ENCODE data around the gene KRT16.
"Not testable (repeated sequence)": the region's sequence is repeated elsewhere in the genome, so short reads cannot be mapped to it uniquely, and the experiment has no call there.

KRT16 gene

GRCh38 chr17:41612376-41613160, at the start of gene KRT16:
Gene KRT16 (minus strand): TSS chr17:41612767. CDS start chr17:41612688, 79 bp downstream.
- not testable (repeated sequence) for DNase-seq (ENCODE audit: low read depth in 2 of 3, low spot score in 1 of 3)

- DNase-seq (ENCODE audit: low read depth in 2 of 3, low spot score in 1 of 3) = no peak
Measured at GRCh38 chr17:41660221-41660711, 47.7 kb upstream of the KRT16 start.

DNA sequence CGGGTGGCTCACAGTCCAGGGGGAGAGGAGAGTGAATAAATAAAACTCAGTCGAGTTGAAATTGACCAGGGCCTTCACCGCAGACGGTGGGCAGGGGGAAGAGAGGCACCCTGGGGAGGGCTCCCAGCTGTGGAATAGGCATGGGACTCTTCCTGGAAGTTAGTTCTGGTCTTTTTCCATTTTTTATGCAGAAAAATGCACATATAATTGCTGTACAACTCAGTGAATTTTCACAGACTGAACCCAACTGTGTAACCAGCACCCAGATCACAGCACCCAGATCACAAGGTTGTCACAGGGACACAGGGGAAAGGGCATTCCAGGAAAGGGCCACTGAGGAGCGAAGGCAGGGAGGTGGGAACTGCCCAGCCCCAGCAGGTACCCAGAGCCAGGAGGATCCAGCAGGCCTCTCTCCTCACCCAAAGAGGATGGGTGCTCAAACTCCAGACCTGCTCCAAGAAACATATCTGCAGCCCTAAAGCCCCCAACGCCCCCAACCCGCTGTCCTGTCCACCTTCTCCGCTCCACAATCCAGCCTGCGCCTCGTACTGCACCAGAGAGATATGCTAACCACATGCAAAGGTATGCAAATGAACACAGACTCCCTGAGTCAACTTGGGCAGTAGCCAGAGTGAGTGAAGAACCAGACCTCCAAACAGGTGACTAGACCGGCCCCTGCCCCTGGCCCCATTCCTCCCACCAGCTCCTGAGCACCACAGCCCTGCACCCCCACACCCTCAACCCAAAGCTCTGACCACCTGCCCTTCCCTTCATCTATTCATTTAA, 47.1 kb upstream of the KRT16 start:
- DNase-seq (ENCODE audit: low read depth in 2 of 3, low spot score in 1 of 3) = no peak

DNA sequence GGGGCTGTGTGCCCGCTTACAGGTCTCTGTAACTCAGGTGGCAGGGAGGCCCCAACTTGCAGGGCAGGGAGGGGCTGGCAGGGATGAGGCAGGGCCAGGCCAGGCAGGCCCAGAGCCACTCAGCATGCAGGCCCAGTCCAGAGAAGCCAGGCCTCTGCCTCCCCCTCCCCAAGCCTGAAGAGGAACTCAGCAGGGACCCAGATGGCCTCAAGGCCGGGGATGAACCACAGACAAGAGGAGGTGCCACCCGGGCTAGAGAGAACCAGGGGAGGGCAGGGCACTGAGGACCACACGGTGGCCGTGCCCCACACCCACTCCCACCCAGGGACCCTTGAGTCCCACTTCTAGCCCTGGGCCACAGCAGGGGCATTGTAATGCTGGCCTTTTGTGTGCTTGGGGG, 46.3 kb upstream of the KRT16 start:
- DNase-seq (ENCODE audit: low read depth in 2 of 3, low spot score in 1 of 3) = no peak

DNA sequence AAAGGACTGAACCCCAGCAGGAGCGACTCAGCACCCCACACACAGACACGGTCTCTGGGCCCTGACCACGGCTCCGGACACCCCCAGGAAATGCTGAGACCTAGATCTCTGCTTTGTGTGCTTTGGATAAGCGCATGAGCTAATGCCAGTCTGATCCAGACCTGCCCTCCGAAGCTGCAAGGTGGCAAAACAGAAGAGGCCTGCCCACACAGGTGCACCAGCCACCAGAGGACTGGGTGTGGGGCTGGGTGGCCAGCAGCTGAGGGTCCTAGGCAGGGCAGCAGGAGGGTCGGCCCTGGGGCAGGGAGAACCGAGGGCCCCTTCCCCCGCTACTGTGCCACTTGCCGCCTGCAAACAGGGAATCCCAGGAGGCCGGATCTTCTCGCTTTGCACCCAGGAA, 45.4 kb upstream of the KRT16 start:
- no peak for DNase-seq (ENCODE audit: low read depth in 2 of 3, low spot score in 1 of 3)

GRCh38 chr17:41657176-41657754, 44.7 kb upstream of the KRT16 start:
- no peak for DNase-seq (ENCODE audit: low read depth in 2 of 3, low spot score in 1 of 3)

DNA sequence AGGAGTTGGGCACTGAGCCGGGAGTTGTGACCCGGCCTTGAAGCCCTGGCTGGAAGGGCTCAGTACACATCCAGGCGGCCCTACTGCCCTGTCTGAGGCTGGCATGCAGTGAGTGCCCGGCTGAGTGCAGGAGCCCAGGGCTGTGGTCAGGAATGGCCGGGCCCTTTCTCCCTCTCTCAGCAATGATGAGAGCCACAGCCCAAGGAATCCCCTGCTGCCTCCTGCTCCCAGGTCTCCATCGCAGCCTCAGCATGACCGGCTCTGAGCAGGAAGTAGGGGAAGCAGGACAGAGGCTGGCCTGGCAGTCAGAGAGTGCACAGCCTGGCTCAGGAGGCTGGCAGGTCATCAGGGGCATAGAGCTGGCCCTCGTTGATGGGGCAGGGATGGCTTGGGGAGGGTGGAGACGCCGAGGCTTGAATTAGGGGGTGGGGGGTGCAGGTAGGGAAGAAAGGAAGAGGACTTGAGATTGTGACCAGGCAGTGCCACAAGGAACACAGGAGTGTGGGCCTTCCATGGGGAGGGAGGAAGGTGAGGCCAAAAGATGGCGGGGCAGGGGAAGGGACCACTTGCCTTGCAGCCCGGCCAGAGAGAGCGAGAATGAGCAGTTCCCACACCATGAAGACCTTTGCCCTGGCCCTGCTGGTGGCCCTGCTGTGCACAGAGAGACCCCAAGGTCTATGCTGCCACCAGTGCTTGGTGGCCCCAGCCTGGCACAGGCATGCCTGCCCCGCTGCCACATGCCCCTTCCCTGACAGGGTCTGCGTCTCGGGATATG, 43.9 kb upstream of the KRT16 start:
- no peak for DNase-seq (ENCODE audit: low read depth in 2 of 3, low spot score in 1 of 3)

GRCh38 chr17:41655611-41656111, 43.1 kb upstream of the KRT16 start:
- DNase-seq (ENCODE audit: low read depth in 2 of 3, low spot score in 1 of 3) = no peak

DNA sequence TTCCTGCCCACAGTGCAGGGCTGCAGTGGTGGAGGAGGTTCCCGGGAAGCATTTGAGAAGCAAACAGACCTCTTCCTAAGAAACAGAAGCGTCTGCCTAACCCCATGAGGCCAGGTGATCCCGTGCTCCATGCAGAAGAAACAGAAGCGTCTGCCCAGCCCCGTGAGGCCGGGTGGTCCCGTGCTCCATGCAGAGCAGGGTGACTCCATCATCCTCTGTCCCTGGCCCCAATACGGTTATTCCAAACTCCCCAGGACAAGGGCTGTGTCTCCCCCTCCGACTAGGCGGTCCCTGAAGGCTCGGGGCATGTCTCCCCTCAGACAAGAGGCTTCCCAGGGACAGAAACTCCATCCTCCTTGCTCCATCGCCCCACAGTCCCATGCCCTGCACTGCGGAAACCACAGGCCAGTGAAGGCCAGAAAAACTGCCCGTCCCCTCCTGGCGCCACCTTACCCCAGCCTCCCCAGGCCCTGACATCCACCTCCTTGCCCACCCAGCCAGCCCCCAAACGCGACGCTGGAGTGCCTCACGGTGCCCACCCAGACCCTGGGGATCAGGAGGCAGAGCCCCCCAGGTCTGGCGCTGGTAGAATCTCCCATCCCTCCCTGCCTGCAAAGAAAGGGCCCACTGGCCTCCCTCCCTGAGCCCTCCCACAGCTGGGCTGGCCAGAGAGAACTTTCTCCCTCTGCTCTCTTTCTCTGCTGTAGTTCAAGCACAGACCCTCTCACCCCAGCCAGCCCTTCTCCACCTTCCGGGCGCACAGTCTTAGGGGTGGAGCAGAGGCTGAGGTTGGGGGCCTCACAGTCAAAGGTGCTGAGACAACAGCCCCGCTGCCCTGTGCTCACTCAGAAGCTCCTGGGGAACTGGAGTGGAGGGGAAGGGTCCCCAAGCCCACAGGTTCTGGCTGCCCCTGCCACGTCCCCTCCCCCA, 42.4 kb upstream of the KRT16 start:
- no peak for DNase-seq (ENCODE audit: low read depth in 2 of 3, low spot score in 1 of 3)

- DNase-seq (ENCODE audit: low read depth in 2 of 3, low spot score in 1 of 3) = no peak
Measured at GRCh38 chr17:41653892-41654677, 41.5 kb upstream of the KRT16 start.

DNA sequence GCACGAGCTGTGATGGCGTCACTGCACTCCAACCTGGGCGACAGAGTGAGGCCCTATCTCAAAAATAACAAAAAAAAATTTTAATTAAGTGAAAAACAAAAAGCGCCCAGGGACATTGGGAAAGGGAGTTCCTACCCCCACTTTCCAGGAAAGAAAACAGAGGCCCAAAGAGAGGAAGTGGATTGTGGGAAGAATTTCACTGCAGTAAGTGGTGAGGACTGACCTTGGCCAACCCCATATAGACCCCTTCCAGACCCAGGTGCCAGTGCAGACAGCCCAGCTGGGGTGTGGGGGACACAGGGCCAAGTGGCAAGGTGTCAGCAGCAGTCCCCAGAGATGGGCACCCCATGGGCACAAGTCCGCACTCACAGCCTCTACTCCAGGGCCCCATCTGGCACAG, 40.9 kb upstream of the KRT16 start:
- DNase-seq (ENCODE audit: low read depth in 2 of 3, low spot score in 1 of 3) = no peak

GRCh38 chr17:41652461-41652970, 39.9 kb upstream of the KRT16 start:
- no peak for DNase-seq (ENCODE audit: low read depth in 2 of 3, low spot score in 1 of 3)

DNA sequence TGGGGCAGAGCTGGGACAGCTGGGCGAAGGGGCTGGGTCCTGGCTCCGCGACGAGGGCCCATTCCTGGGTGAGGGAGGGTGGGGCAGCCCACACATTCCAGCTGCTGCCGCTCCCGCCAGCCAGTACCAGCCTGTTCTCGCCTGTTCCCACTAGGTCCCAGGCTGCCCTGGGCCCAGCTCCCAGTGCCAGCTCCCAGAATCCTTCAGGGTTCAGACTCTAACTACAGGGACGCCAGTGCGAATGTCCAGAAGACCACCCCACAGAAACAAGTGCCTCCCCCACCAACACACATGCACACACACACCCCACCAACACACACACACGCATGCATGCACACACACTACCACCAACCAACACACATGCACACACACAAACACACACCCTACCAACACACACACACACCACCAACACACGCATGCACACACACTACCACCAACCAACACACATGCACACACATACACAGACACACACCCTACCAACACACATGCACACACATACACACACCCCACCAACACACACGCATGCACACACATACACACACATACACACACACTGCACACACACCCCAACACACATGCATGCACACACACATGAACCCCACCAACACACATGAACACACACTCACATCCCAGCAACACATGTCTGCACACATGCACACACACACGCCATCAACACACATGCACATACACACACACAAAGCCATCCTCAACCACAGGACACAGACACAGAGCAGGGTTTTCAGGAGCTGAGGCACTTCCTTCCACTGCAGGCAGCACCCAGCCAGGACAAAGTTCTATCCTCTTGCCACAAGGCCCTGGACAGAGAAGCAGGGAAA, 39.3 kb upstream of the KRT16 start:
- no peak for DNase-seq (ENCODE audit: low read depth in 2 of 3, low spot score in 1 of 3)

DNA sequence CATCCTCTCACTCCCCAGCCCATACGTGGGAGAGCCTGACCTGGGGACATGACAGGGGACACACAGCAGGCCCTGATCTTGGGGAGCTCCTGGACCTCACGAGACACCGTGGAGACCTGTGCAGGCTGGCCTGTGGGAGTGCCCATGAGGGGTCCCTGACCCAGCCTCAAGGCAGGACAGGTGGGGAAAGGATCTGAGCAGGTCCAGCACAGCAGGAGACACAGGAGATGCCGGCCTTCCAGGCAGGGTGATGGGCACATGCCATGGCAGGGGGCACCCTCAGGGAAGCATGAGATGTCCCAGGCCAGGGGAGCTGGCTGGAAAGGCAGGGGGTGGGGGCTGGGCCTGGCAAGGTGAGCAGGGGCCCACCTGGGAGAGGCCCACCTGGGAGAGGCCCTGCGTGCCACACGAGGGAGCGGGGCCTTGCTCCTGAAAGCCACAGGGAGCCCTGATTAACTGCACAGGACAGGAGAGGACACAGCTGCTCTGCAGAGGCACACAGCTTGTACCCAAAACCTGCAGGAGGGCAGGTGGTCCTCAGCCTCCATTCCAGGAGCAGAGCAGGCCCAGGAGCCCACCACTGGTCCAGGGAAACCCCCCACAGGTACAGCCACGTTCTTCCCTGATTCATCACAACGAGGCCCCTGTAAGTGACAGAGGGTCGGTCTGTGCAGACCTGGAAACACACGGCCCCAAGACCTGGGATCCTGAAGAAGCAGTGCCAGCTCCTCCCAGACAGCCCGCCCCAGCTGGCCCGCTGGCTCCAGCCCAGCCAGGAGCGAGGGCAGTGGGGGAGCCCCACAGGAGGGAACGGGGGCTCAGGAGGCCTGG, 38.4 kb upstream of the KRT16 start:
- DNase-seq (ENCODE audit: low read depth in 2 of 3, low spot score in 1 of 3) = no peak

DNA sequence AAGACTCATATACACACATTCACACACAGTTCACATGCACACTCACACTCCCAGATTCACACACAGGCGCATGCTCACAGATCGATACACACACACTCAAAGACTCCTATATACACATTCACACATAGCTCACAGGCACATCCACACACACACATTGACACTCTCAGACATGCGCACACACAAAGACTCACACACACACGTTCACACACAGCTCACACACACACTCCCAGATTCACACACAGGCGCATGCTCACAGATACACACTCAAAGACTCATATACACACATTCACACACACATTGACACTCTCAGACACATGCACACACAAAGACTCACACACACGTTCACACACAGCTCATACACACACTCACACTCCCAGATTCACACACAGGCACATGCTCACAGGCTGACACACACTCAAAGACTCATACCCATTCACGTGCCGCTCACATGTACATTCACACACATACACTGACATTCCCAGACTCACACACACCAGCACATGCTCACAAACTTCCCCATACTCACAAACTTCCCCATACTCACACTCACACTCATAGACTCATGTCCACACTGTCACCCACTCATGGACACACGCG, 37.5 kb upstream of the KRT16 start:
- DNase-seq (ENCODE audit: low read depth in 2 of 3, low spot score in 1 of 3) = no peak

DNA sequence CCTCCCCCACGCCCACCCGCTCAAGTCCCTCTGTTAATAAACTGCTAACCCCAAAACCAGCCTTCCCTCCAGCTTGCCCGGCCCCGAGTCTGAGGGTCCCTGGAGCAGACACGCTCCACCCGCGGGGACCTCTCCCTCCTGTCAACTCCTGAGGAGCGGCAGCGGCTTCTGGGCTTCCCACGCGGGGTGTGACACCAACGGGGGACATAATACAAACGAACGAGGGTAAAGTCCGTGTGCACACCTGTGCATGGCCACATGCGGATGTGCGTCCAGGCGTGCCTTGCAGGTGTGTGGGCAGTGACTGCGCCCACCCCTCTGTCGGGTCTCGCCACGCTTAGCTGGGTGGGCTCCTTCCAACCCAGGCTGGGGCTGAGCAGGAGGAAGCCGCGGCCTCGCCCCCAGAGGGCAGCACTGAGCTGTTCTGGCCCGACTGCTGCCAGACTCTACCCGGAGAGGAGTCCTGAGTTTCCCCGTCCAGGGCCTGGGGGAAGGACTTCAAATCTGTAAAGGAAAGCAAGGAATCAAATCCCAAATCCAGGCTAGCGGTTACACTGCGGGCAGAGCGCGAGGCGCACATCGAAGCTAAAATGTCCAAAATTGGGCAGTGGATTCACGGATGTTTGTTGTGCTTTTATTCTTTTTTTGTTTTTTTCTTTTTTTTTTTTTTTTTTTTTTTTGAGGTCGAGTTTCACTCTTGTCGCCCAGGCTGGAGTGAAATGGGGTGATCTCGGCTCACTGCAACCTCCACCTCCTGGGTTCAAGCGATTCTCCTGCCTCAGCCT, 36.0 kb upstream of the KRT16 start:
- peak; percentile 67 to 82 (median 77) for DNase-seq (ENCODE audit: low read depth in 2 of 3, low spot score in 1 of 3)
